Measurements from ENCODE around the gene CBFB. TPM values are rescaled to one million over a fixed set of nuclear protein-coding genes. Genes with fewer than 3 reads are reported as not detected.
A peak's percentile ranks its signal among the peaks of the same experiment; 100 is the strongest.

The CBFB gene
- total and polyA plus RNA-seq, 2 of the 13 experiments (the other 11 are each of a cell fraction or from before 2014, with no cell fraction given): 22.1 to 70.8 TPM

DNA sequence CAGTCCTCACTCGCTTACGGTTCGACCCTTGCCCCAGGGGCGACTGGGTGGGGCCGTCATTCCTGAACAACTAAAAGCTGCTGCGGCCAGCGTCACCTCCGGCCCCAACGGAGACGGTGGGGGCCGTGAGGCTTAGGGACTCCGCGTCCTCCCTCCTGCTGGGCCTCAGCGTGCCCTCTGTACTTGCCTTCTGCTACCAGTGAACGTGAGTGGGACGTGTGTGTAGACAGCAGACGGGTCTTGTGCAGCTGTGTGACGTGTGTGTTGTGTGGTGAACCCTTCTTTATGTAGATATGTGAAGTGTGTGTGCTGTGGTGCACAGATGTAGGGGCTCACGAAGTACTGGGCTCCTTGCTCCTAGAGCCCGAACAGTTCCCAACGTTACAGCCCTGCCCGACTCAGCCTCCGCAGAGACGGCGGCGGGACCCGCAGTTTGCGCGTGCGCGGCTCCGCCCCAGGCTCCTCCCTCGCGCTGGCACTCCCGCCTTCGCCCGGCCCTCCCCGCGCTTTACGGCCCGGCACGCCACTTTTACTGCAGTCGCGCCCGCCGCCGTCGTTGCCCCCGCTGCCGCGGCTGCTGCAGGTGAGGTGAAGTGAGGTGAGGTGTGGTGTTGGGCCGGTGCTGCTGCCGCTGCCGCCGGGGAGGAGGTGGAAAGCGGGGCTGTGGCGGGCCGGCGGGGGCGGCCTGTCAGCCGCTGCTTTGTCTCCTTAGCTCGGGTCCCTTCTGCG lies 80.6 kb downstream of the CBFB start, which contains the start of gene PHAF1 (continued):
- TF ChIP-seq, protein P1, sequence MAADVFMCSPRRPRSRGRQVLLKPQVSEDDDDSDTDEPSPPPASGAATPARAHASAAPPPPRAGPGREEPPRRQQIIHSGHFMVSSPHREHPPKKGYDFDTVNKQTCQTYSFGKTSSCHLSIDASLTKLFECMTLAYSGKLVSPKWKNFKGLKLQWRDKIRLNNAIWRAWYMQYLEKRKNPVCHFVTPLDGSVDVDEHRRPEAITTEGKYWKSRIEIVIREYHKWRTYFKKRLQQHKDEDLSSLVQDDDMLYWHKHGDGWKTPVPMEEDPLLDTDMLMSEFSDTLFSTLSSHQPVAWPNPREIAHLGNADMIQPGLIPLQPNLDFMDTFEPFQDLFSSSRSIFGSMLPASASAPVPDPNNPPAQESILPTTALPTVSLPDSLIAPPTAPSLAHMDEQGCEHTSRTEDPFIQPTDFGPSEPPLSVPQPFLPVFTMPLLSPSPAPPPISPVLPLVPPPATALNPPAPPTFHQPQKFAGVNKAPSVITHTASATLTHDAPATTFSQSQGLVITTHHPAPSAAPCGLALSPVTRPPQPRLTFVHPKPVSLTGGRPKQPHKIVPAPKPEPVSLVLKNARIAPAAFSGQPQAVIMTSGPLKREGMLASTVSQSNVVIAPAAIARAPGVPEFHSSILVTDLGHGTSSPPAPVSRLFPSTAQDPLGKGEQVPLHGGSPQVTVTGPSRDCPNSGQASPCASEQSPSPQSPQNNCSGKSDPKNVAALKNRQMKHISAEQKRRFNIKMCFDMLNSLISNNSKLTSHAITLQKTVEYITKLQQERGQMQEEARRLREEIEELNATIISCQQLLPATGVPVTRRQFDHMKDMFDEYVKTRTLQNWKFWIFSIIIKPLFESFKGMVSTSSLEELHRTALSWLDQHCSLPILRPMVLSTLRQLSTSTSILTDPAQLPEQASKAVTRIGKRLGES (CRISPR knock-in tag; IDR thresholded peaks at IDR 0.05; ENCODE audit: borderline replicate concordance): peak; percentile 65; the same call in 1 of the 2 replicates
- TF ChIP-seq TERF1 (CRISPR knock-in tag; IDR thresholded peaks at IDR 0.05): no peak
- TF ChIP-seq SRSF4 (IDR thresholded peaks at IDR 0.05; ENCODE audit: low read depth, low read length, poor library complexity, severe bottlenecking): peak; percentile 52
- TF ChIP-seq TGIF2 (CRISPR knock-in tag; IDR thresholded peaks at IDR 0.05): peak; percentile 79
- TF ChIP-seq, protein P2, sequence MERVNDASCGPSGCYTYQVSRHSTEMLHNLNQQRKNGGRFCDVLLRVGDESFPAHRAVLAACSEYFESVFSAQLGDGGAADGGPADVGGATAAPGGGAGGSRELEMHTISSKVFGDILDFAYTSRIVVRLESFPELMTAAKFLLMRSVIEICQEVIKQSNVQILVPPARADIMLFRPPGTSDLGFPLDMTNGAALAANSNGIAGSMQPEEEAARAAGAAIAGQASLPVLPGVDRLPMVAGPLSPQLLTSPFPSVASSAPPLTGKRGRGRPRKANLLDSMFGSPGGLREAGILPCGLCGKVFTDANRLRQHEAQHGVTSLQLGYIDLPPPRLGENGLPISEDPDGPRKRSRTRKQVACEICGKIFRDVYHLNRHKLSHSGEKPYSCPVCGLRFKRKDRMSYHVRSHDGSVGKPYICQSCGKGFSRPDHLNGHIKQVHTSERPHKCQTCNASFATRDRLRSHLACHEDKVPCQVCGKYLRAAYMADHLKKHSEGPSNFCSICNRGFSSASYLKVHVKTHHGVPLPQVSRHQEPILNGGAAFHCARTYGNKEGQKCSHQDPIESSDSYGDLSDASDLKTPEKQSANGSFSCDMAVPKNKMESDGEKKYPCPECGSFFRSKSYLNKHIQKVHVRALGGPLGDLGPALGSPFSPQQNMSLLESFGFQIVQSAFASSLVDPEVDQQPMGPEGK (CRISPR knock-in tag; IDR thresholded peaks at IDR 0.05): peak; percentile 96
- TF ChIP-seq KDM3A (CRISPR knock-in tag; IDR thresholded peaks at IDR 0.05; ENCODE audit: low read depth): peak; percentile 41; the same call in 1 of the 2 replicates
- TF ChIP-seq GPBP1L1 (CRISPR knock-in tag; IDR thresholded peaks at IDR 0.05): no peak
- no peak for TF ChIP-seq MATR3 (CRISPR knock-in tag; IDR thresholded peaks at IDR 0.05)
- TF ChIP-seq, protein P3, sequence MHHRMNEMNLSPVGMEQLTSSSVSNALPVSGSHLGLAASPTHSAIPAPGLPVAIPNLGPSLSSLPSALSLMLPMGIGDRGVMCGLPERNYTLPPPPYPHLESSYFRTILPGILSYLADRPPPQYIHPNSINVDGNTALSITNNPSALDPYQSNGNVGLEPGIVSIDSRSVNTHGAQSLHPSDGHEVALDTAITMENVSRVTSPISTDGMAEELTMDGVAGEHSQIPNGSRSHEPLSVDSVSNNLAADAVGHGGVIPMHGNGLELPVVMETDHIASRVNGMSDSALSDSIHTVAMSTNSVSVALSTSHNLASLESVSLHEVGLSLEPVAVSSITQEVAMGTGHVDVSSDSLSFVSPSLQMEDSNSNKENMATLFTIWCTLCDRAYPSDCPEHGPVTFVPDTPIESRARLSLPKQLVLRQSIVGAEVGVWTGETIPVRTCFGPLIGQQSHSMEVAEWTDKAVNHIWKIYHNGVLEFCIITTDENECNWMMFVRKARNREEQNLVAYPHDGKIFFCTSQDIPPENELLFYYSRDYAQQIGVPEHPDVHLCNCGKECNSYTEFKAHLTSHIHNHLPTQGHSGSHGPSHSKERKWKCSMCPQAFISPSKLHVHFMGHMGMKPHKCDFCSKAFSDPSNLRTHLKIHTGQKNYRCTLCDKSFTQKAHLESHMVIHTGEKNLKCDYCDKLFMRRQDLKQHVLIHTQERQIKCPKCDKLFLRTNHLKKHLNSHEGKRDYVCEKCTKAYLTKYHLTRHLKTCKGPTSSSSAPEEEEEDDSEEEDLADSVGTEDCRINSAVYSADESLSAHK (CRISPR knock-in tag; IDR thresholded peaks at IDR 0.05; ENCODE audit: borderline replicate concordance): no peak
- peak; percentile 96 for TF ChIP-seq ARNT2 (CRISPR knock-in tag; IDR thresholded peaks at IDR 0.05; ENCODE audit: low read depth)
- TF ChIP-seq, protein P4, sequence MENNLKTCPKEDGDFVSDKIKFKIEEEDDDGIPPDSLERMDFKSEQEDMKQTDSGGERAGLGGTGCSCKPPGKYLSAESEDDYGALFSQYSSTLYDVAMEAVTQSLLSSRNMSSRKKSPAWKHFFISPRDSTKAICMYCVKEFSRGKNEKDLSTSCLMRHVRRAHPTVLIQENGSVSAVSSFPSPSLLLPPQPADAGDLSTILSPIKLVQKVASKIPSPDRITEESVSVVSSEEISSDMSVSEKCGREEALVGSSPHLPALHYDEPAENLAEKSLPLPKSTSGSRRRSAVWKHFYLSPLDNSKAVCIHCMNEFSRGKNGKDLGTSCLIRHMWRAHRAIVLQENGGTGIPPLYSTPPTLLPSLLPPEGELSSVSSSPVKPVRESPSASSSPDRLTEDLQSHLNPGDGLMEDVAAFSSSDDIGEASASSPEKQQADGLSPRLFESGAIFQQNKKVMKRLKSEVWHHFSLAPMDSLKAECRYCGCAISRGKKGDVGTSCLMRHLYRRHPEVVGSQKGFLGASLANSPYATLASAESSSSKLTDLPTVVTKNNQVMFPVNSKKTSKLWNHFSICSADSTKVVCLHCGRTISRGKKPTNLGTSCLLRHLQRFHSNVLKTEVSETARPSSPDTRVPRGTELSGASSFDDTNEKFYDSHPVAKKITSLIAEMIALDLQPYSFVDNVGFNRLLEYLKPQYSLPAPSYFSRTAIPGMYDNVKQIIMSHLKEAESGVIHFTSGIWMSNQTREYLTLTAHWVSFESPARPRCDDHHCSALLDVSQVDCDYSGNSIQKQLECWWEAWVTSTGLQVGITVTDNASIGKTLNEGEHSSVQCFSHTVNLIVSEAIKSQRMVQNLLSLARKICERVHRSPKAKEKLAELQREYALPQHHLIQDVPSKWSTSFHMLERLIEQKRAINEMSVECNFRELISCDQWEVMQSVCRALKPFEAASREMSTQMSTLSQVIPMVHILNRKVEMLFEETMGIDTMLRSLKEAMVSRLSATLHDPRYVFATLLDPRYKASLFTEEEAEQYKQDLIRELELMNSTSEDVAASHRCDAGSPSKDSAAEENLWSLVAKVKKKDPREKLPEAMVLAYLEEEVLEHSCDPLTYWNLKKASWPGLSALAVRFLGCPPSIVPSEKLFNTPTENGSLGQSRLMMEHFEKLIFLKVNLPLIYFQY (CRISPR knock-in tag; IDR thresholded peaks at IDR 0.05; ENCODE audit: borderline replicate concordance): no peak; the same call in 1 of the 2 replicates
- no peak for TF ChIP-seq GTF2F1 (IDR thresholded peaks at IDR 0.05; ENCODE audit: low read length)
- peak; percentile 37 for TF ChIP-seq HNRNPH1 (optimal IDR thresholded peaks at IDR 0.05; ENCODE audit: low read depth, low read length)
